GM06990 (cell line): ENCODE measurements around the gene MYL12A.
A peak's percentile ranks its signal among the peaks of the same experiment; 100 is the strongest.
"Not testable (repeated sequence)": the region's sequence is repeated elsewhere in the genome, so short reads cannot be mapped to it uniquely, and the experiment has no call there.

ENCODE experiments used
- DNase-seq: peaks from one replicate; pipeline ENCODE4 v3.0.0-alpha.2; 2011; ENCODE audit not compliant: insufficient read length; ENCODE audit errors: extremely low read depth
- H3K27me3 ChIP-seq: replicated peaks from 2 replicates; pipeline ENCODE4 v1.6.0; 2011; ENCODE audit warnings: low read length; ENCODE audit not compliant: control insufficient read depth, insufficient read depth
- H3K36me3 ChIP-seq: 2 replicates; pipeline ENCODE4 v1.5.1; 2011; ENCODE audit warnings: low read length; ENCODE audit not compliant: control insufficient read depth, insufficient read depth
- H3K4me3 ChIP-seq: replicated peaks from 2 replicates; pipeline ENCODE4 v1.5.1; 2011; ENCODE audit warnings: low read depth, mild to moderate bottlenecking, control low read depth, low read length
- CTCF ChIP-seq: IDR thresholded peaks from 2 replicates; pipeline ENCODE4 v1.5.1; 2011; ENCODE audit warnings: low read length, control low read depth, mild to moderate bottlenecking, inconsistent platforms; ENCODE audit not compliant: insufficient read depth, poor library complexity, severe bottlenecking

Gene MYL12A

GRCh38 chr18:3247240-3248061, at the start of gene MYL12A:
Gene MYL12A, plus strand, starts transcription at chr18:3247801. Its CDS starts 5,447 bp downstream, at chr18:3253248.
- Histone ChIP-seq H3K36me3 (peaks cover 2% of the 10 kb centered on the region), H3K27me3 (no peaks in the 10 kb centered on the region), H3K4me3 (peak within 1 kb of the TSS; percentile 89)
- no peak for TF ChIP-seq CTCF
- DNase-seq, result peak; percentile 99

GRCh38 chr18:3198260-3198860, 49.2 kb upstream of the MYL12A start:
- not testable (repeated sequence) for DNase-seq, H3K27me3 ChIP-seq, H3K36me3 ChIP-seq, H3K4me3 ChIP-seq

- no peaks in the 10 kb centered on the region for H3K36me3 ChIP-seq
- no peak for TF ChIP-seq CTCF
- DNase-seq, result no peak
Observed at GRCh38 chr18:3199942-3200645, 47.5 kb upstream of the MYL12A start.

GRCh38 chr18:3205239-3205638, 42.4 kb upstream of the MYL12A start:
- DNase-seq, result no peak
- H3K36me3 ChIP-seq, result no peaks in the 10 kb centered on the region
- TF ChIP-seq CTCF, result no peak
- no peaks in the 10 kb centered on the region for H3K27me3 ChIP-seq
- H3K4me3 ChIP-seq, result no peak overlapping the region

More at GRCh38 chr18:3199942-3200645, 47.5 kb upstream of the MYL12A start:
- no peak overlapping the region for H3K4me3 ChIP-seq
- no peaks in the 10 kb centered on the region for H3K27me3 ChIP-seq

GRCh38 chr18:3207565-3207964, 40.0 kb upstream of the MYL12A start:
- no peak overlapping the region for H3K4me3 ChIP-seq
- no peak for TF ChIP-seq CTCF
- no peaks in the 10 kb centered on the region for H3K27me3 ChIP-seq
- no peak for DNase-seq
- no peaks in the 10 kb centered on the region for H3K36me3 ChIP-seq
